Testis (tissue), 2 donors: ENCODE data around the gene EXOC2.

ENCODE experiments used
- POLR2A ChIP-seq: fragments of 450-650 bp; IDR thresholded peaks from one replicate; pipeline ENCODE4 v1.6.1; 2017; ENCODE audit warnings: antibody characterized with exemption, mild to moderate bottlenecking, moderate library complexity
- TF ChIP-seq, protein P1 (sequence below), 3 experiments: fragments of 450-650 bp in 2 of 3; fragments of 200-600 bp in 1 of 3; sonication (generic) in 1 of 3; IDR thresholded peaks; one replicate each; pipeline ENCODE4 v1.5.1; 2016 to 2019; ENCODE audit warnings: antibody characterized with exemption in 3 of 3, mild to moderate bottlenecking in 2 of 3, moderate library complexity in 1 of 3

GRCh38 chr6:708237-708598 lies 15.3 kb upstream of the EXOC2 start:
- no peak for TF ChIP-seq POLR2A
- TF ChIP-seq, protein P1, sequence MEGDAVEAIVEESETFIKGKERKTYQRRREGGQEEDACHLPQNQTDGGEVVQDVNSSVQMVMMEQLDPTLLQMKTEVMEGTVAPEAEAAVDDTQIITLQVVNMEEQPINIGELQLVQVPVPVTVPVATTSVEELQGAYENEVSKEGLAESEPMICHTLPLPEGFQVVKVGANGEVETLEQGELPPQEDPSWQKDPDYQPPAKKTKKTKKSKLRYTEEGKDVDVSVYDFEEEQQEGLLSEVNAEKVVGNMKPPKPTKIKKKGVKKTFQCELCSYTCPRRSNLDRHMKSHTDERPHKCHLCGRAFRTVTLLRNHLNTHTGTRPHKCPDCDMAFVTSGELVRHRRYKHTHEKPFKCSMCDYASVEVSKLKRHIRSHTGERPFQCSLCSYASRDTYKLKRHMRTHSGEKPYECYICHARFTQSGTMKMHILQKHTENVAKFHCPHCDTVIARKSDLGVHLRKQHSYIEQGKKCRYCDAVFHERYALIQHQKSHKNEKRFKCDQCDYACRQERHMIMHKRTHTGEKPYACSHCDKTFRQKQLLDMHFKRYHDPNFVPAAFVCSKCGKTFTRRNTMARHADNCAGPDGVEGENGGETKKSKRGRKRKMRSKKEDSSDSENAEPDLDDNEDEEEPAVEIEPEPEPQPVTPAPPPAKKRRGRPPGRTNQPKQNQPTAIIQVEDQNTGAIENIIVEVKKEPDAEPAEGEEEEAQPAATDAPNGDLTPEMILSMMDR (IDR thresholded peaks at IDR 0.05), result no peak
